SH-SY5Y (cell line): ENCODE data around the gene CAMSAP1.

ENCODE experiments used
- GATA2 ChIP-seq: IDR thresholded peaks from 2 replicates; pipeline ENCODE4 v1.6.1; 2011; ENCODE audit warnings: mild to moderate bottlenecking, low read depth, low read length
- GATA3 ChIP-seq: IDR thresholded peaks from 2 replicates; pipeline ENCODE4 v1.6.1; 2011; ENCODE audit warnings: low read depth, mild to moderate bottlenecking, low read length, moderate library complexity

- TF ChIP-seq GATA2 (no peak), GATA3 (no peak)
These were observed 39.1 kb upstream of the CAMSAP1 start for GRCh38 chr9:135946392-135946994.
